Measurements from ENCODE around the gene MYO1F. TPM values are rescaled to one million over a fixed set of nuclear protein-coding genes. Genes with fewer than 3 reads are reported as not detected.

The MYO1F gene
- polyA plus RNA-seq, 3 donors = 121 to 707 (median 197) TPM

DNA sequence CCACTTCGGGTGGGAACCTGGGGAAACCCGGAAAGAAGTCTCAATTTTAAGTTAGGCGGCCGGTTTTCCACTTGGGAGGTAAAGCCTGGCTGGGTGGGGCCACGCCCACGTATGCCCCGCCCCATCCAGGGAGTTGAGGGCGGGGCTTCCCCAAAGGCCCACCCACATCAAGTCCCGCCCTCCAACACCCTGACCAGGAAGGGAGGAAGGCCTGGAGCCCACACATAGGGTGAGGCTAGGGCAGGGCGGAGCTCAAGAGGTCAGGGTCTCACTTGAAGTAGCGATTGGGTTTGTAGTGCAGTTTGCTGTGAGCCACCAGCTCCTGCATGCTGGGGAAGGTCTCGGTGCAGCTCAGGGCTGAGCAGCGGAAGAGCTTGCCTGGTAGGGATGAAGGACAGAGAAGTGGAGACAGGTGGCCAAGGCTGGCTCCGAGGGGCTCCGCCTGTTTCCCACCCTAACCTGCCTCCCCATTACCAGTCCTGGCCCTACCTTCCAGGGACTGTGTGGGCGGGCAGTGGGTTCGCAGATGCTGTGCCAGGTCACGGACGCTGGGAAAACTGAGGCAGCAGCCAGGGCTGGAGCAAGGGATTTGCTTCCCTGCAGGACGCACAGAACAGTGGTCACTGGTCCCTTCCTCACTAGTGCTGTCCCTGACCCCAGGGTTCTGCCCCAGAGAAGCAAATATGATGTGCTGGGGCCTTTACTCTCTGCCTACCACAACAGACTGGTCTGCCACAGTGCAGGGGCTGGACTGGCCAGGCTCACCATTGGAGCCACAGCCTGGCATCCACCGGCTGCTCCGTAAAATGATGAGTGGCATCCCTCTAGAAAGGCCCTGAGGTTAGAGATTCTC is 64.9 kb downstream of the MYO1F start:
- H3K27me3 ChIP-seq (ENCODE audit: control insufficient read depth in 2 of 2, insufficient read depth in 2 of 2, low read length in 2 of 2) = no peaks in the 10 kb centered on the region
- no peak overlapping the region for H3K4me3 Mint-ChIP-seq
- H2AFZ ChIP-seq (ENCODE audit: insufficient read depth, low read depth, low read length, poor library complexity, severe bottlenecking) = no peak overlapping the region
- H3K4me1 Mint-ChIP-seq = peaks cover 54% of the 10 kb centered on the region
- H4K20me1 ChIP-seq (ENCODE audit: insufficient read depth, low read length) = no peaks in the 10 kb centered on the region
- H3K36me3 Mint-ChIP-seq = peaks cover 0 to 33% of the 10 kb centered on the region in 2 donors
- peak overlapping the region; percentile 74 for H3K4me2 ChIP-seq (replicated peaks; ENCODE audit: extremely low read depth, low read length, poor library complexity, severe bottlenecking)
- peaks cover 0 to 4% (median 0%) of the 10 kb centered on the region in 3 donors for H3K27me3 Mint-ChIP-seq (ENCODE audit: low read depth in 3 of 3)
- H3K36me3 ChIP-seq (replicated peaks in 1 of 2; ENCODE audit: control insufficient read depth in 1 of 2, insufficient read depth in 2 of 2, low read length in 2 of 2) = peaks cover under 1 to 5% of the 10 kb centered on the region in 2 donors
- peak in 1 of 3 donors; percentile 6 for DNase-seq
- H3K27ac Mint-ChIP-seq = peak overlapping the region in 6 of 7 donors; percentile 13 to 98 (median 73)
- H3K79me2 ChIP-seq (ENCODE audit: insufficient read depth, low read length) = peaks cover 42% of the 10 kb centered on the region
- H3K9me3 Mint-ChIP-seq = no peaks in the 10 kb centered on the region
- 90% methylated on average over 13 of the region's 22 CpGs for WGBS (ENCODE audit: insufficient coverage)
- H3K9ac ChIP-seq (ENCODE audit: insufficient read depth, low read length, poor library complexity, severe bottlenecking) = no peak overlapping the region
- TF ChIP-seq, protein P1, sequence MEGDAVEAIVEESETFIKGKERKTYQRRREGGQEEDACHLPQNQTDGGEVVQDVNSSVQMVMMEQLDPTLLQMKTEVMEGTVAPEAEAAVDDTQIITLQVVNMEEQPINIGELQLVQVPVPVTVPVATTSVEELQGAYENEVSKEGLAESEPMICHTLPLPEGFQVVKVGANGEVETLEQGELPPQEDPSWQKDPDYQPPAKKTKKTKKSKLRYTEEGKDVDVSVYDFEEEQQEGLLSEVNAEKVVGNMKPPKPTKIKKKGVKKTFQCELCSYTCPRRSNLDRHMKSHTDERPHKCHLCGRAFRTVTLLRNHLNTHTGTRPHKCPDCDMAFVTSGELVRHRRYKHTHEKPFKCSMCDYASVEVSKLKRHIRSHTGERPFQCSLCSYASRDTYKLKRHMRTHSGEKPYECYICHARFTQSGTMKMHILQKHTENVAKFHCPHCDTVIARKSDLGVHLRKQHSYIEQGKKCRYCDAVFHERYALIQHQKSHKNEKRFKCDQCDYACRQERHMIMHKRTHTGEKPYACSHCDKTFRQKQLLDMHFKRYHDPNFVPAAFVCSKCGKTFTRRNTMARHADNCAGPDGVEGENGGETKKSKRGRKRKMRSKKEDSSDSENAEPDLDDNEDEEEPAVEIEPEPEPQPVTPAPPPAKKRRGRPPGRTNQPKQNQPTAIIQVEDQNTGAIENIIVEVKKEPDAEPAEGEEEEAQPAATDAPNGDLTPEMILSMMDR (IDR thresholded peaks at IDR 0.05) = no peak
- H3K27ac ChIP-seq (ENCODE audit: low read depth in 1 of 2, low read length in 2 of 2) = peak overlapping the region; percentile 76 to 82
- intact Hi-C loops (cut with micrococcal nuclease) = loop anchor here in 1 of 2 donors (10.0 kb wide), 1 partner anchor 98 kb away; the partner anchor contains the start of gene MARCHF2
- peaks cover 60 to 64% of the 10 kb centered on the region in 2 donors for H3K4me1 ChIP-seq (ENCODE audit: control insufficient read depth in 1 of 2, insufficient read depth in 2 of 2, low read length in 2 of 2)
- no peaks in the 10 kb centered on the region for H3K9me3 ChIP-seq (replicated peaks in 1 of 2; ENCODE audit: control insufficient read depth in 1 of 2, insufficient read depth in 1 of 2, low read length in 2 of 2)
- H3K4me3 ChIP-seq (replicated peaks in 1 of 3; ENCODE audit: low read depth in 2 of 3, low read length in 3 of 3) = peak overlapping the region in 1 of 3 experiments; percentile 85

DNA sequence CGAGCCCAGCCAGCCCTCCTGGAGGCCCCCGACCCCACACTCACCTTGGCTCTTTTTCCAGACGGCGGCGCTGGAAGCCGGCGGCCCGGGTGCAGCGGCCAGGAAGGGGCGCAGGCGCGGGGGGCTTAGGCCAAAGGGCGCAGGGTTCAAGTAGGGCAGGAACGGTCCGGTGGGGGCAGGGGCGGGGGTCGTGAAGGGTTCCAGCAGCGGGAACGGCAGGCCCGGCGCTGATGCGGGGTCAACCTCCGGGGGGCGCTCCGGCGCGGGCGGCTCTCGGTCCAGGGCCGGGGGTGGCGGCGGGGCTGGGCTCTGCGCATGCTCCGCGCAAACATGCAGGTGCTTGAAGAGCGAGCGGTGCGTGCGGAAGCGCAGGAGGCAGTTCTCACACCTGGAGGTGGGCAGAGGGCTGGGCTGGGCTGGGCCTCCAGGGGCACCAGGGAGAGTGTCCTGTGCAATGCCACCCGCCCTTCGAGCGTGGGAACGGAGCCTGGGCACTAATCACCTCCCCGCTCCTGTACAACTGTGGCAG is 65.6 kb downstream of the MYO1F start:
- H3K4me3 Mint-ChIP-seq = no peak overlapping the region
- H3K4me1 Mint-ChIP-seq = peaks cover 53% of the 10 kb centered on the region
- no peak overlapping the region for H3K27ac Mint-ChIP-seq
- peaks cover 5% of the 10 kb centered on the region in 2 donors for H3K36me3 ChIP-seq (replicated peaks in 1 of 2; ENCODE audit: control insufficient read depth in 1 of 2, insufficient read depth in 2 of 2, low read length in 2 of 2)
- no peak overlapping the region for H3K4me3 ChIP-seq (replicated peaks in 1 of 3; ENCODE audit: low read depth in 2 of 3, low read length in 3 of 3)
- H3K9me3 ChIP-seq (replicated peaks in 1 of 2; ENCODE audit: control insufficient read depth in 1 of 2, insufficient read depth in 1 of 2, low read length in 2 of 2) = no peaks in the 10 kb centered on the region
- peaks cover 0 to 4% (median 0%) of the 10 kb centered on the region in 3 donors for H3K27me3 Mint-ChIP-seq (ENCODE audit: low read depth in 3 of 3)
- H3K79me2 ChIP-seq (ENCODE audit: insufficient read depth, low read length) = peaks cover 36% of the 10 kb centered on the region
- H3K4me2 ChIP-seq (replicated peaks; ENCODE audit: extremely low read depth, low read length, poor library complexity, severe bottlenecking) = no peak overlapping the region
- H3K4me1 ChIP-seq (ENCODE audit: control insufficient read depth in 1 of 2, insufficient read depth in 2 of 2, low read length in 2 of 2) = peaks cover 54 to 58% of the 10 kb centered on the region in 2 donors
- H3K36me3 Mint-ChIP-seq = peaks cover 0 to 34% of the 10 kb centered on the region in 2 donors
- no peaks in the 10 kb centered on the region for H4K20me1 ChIP-seq (ENCODE audit: insufficient read depth, low read length)
- no peak overlapping the region for H3K9ac ChIP-seq (ENCODE audit: insufficient read depth, low read length, poor library complexity, severe bottlenecking)
- H3K27ac ChIP-seq (ENCODE audit: low read depth in 1 of 2, low read length in 2 of 2) = peak overlapping the region in 1 of 2 donors; percentile 82
- no peaks in the 10 kb centered on the region for H3K9me3 Mint-ChIP-seq
- intact Hi-C loops (cut with micrococcal nuclease) = loop anchor here in 1 of 2 donors (10.0 kb wide), 1 partner anchor 97 kb away; the partner anchor contains the start of gene MARCHF2
- 94% methylated on average over 44 of the region's 45 CpGs for WGBS (ENCODE audit: insufficient coverage)
- no peak overlapping the region for H2AFZ ChIP-seq (ENCODE audit: insufficient read depth, low read depth, low read length, poor library complexity, severe bottlenecking)
- H3K27me3 ChIP-seq (ENCODE audit: control insufficient read depth in 2 of 2, insufficient read depth in 2 of 2, low read length in 2 of 2) = no peaks in the 10 kb centered on the region
- TF ChIP-seq, protein P1 (IDR thresholded peaks at IDR 0.05) = no peak
- peak in 1 of 3 donors; percentile 4 for DNase-seq

All from CD14-positive monocyte (primary cell).